DND-41 (cell line): Measurements from ENCODE around the gene ECSCR.
"Not testable (repeated sequence)": the region's sequence is repeated elsewhere in the genome, so short reads cannot be mapped to it uniquely, and the experiment has no call there.

Experiments used
- ATAC-seq: fragments of 200-7000 bp; cut with Tn5 transposase; 3 replicates; pipeline ENCODE4 v1.9.1; 2021; ENCODE audit warnings: low read depth; ENCODE audit not compliant: insufficient read depth
- DNase-seq: peaks from one replicate; pipeline ENCODE4 v3.0.0-alpha.2; 2020
- H2AFZ ChIP-seq: 2 replicates; pipeline ENCODE4 v1.6.0; 2012; ENCODE audit warnings: low read depth, low read length
- H3K27ac ChIP-seq: 2 replicates; pipeline ENCODE4 v1.5.1; 2012; ENCODE audit warnings: low read length, inconsistent platforms
- H3K27me3 ChIP-seq: fragments of 200-600 bp; sonication (generic); 2 replicates; pipeline ENCODE4 v1.6.0; 2012; ENCODE audit warnings: low read length, mild to moderate bottlenecking, inconsistent platforms; ENCODE audit not compliant: insufficient read depth, poor library complexity
- H3K36me3 ChIP-seq: 2 replicates; pipeline ENCODE4 v1.5.1; 2012; ENCODE audit warnings: low read length, inconsistent platforms; ENCODE audit not compliant: insufficient read depth
- H3K4me1 ChIP-seq: 2 replicates; pipeline ENCODE4 v1.5.1; 2012; ENCODE audit warnings: mild to moderate bottlenecking, low read length; ENCODE audit not compliant: insufficient read depth
- H3K4me2 ChIP-seq: 2 replicates; pipeline ENCODE4 v1.6.0; 2012; ENCODE audit warnings: mild to moderate bottlenecking, moderate library complexity, low read length, inconsistent platforms; ENCODE audit not compliant: insufficient read depth
- H3K4me3 ChIP-seq, 2 experiments: fragments of 200-600 bp in 1 of 2; shearing (Covaris generic) in 1 of 2; 2 replicates each; pipeline ENCODE4 v1.5.1; 2012 to 2016; ENCODE audit warnings: inconsistent platforms in 2 of 2, low read length in 2 of 2, mild to moderate bottlenecking in 2 of 2, low read depth in 1 of 2, moderate library complexity in 1 of 2
- H3K79me2 ChIP-seq: 2 replicates; pipeline ENCODE4 v1.6.0; 2012; ENCODE audit warnings: low read length, inconsistent platforms; ENCODE audit not compliant: insufficient read depth
- H3K9ac ChIP-seq: 2 replicates; pipeline ENCODE4 v1.6.0; 2012; ENCODE audit warnings: low read depth, mild to moderate bottlenecking, inconsistent platforms, low read length, moderate library complexity
- H3K9me3 ChIP-seq: 2 replicates; pipeline ENCODE4 v1.5.1; 2012; ENCODE audit warnings: low read length, moderate library complexity, mild to moderate bottlenecking, inconsistent platforms; ENCODE audit not compliant: insufficient read depth, severe bottlenecking
- H4K20me1 ChIP-seq: 2 replicates; pipeline ENCODE4 v1.6.0; 2012; ENCODE audit warnings: low read length; ENCODE audit not compliant: insufficient read depth
- CTCF ChIP-seq: IDR thresholded peaks from 2 replicates; pipeline ENCODE4 v1.5.1; 2012; ENCODE audit warnings: borderline replicate concordance, low read length, moderate library complexity, mild to moderate bottlenecking; ENCODE audit not compliant: poor library complexity, severe bottlenecking; ENCODE audit errors: extremely low read depth
- EZH2 ChIP-seq: IDR thresholded peaks from 3 replicates; pipeline ENCODE4 v1.6.1; 2012; ENCODE audit warnings: borderline replicate concordance, low read depth, mild to moderate bottlenecking, moderate library complexity, low read length, inconsistent platforms; ENCODE audit not compliant: severe bottlenecking

ECSCR gene

GRCh38 chr5:139410993-139411828 lies 51.3 kb downstream of the ECSCR start:
- no peak overlapping the region for H3K4me3 ChIP-seq
- H3K36me3 ChIP-seq: 0 out of 2 replicates have a peak, but pooled peaks cover 2% of the 10 kb centered on the region
- no peaks in the 10 kb centered on the region for H3K79me2 ChIP-seq
- H3K4me1 ChIP-seq: peaks cover 20% of the 10 kb centered on the region
- H3K4me2 ChIP-seq: no peak overlapping the region
- H3K9me3 ChIP-seq: no peaks in the 10 kb centered on the region
- H2AFZ ChIP-seq: no peak overlapping the region
- TF ChIP-seq EZH2: no peak
- no peak for TF ChIP-seq CTCF
- DNase-seq (no peak), ATAC-seq (no peak)
- H3K27ac ChIP-seq: no peak overlapping the region
- no peak overlapping the region for H3K9ac ChIP-seq
- no peaks in the 10 kb centered on the region for H4K20me1 ChIP-seq
- no peaks in the 10 kb centered on the region for H3K27me3 ChIP-seq

- H3K79me2 ChIP-seq: no peaks in the 10 kb centered on the region
- H3K27me3 ChIP-seq: no peaks in the 10 kb centered on the region
- TF ChIP-seq CTCF (no peak), EZH2 (no peak)
- ATAC-seq (no peak), DNase-seq (no peak)
- H3K9me3 ChIP-seq: no peaks in the 10 kb centered on the region
- no peak overlapping the region for H3K9ac ChIP-seq
- no peak overlapping the region for H3K27ac ChIP-seq
- no peak overlapping the region for H2AFZ ChIP-seq
- no peak overlapping the region for H3K4me2 ChIP-seq
- H3K36me3 ChIP-seq: 0 out of 2 replicates have a peak, but pooled peaks cover 2% of the 10 kb centered on the region
- H4K20me1 ChIP-seq: no peaks in the 10 kb centered on the region
- H3K4me3 ChIP-seq: no peak overlapping the region
- peaks cover 11% of the 10 kb centered on the region for H3K4me1 ChIP-seq
Measured at GRCh38 chr5:139410121-139410992, 52.2 kb downstream of the ECSCR start.

- H3K4me1 ChIP-seq: peaks cover 12% of the 10 kb centered on the region
- H3K4me3 ChIP-seq, H3K27me3 ChIP-seq, H3K79me2 ChIP-seq, DNase-seq, H3K4me2 ChIP-seq, H2AFZ ChIP-seq, ATAC-seq, H4K20me1 ChIP-seq, H3K9ac ChIP-seq, H3K36me3 ChIP-seq, H3K9me3 ChIP-seq, H3K27ac ChIP-seq: not testable (repeated sequence)
Measured at GRCh38 chr5:139409116-139409515, 53.4 kb downstream of the ECSCR start.

GRCh38 chr5:139408191-139408590 lies 54.4 kb downstream of the ECSCR start:
- ATAC-seq (no peak), DNase-seq (no peak)
- TF ChIP-seq CTCF (no peak), EZH2 (no peak)
- Histone ChIP-seq H4K20me1 (no peaks in the 10 kb centered on the region), H3K79me2 (no peaks in the 10 kb centered on the region), H2AFZ (no peak overlapping the region), H3K9me3 (no peaks in the 10 kb centered on the region), H3K27ac (no peak overlapping the region), H3K36me3 (0 out of 2 replicates have a peak, but pooled peaks cover 2% of the 10 kb centered on the region), H3K4me3 (no peak overlapping the region), H3K4me1 (peaks cover 17% of the 10 kb centered on the region), H3K4me2 (no peak overlapping the region), H3K27me3 (no peaks in the 10 kb centered on the region), H3K9ac (no peak overlapping the region)
